ENCODE results near the gene SMIM43.

Gene SMIM43

GRCh38 chr4:121712001-121712651, 52.8 kb downstream of the SMIM43 start:
- no peaks in the 10 kb centered on the region for H3K36me3 ChIP-seq (ENCODE audit: control insufficient read depth in 1 of 2, insufficient read depth in 2 of 2, low read length in 2 of 2)
- H3K27ac ChIP-seq (ENCODE audit: low read length) = peak overlapping the region; percentile 68
- H3K9me3 ChIP-seq (ENCODE audit: control insufficient read depth in 1 of 2, low read length in 2 of 2) = no peaks in the 10 kb centered on the region
- no peaks in the 10 kb centered on the region for H3K4me1 ChIP-seq (ENCODE audit: control insufficient read depth in 1 of 2, insufficient read depth in 2 of 2, low read length in 2 of 2)
- H3K4me3 ChIP-seq (ENCODE audit: low read depth in 1 of 2, low read length in 2 of 2) = peak overlapping the region; percentile 27 to 31
- no peaks in the 10 kb centered on the region for H3K27me3 ChIP-seq (ENCODE audit: low read depth, low read length)

DNA sequence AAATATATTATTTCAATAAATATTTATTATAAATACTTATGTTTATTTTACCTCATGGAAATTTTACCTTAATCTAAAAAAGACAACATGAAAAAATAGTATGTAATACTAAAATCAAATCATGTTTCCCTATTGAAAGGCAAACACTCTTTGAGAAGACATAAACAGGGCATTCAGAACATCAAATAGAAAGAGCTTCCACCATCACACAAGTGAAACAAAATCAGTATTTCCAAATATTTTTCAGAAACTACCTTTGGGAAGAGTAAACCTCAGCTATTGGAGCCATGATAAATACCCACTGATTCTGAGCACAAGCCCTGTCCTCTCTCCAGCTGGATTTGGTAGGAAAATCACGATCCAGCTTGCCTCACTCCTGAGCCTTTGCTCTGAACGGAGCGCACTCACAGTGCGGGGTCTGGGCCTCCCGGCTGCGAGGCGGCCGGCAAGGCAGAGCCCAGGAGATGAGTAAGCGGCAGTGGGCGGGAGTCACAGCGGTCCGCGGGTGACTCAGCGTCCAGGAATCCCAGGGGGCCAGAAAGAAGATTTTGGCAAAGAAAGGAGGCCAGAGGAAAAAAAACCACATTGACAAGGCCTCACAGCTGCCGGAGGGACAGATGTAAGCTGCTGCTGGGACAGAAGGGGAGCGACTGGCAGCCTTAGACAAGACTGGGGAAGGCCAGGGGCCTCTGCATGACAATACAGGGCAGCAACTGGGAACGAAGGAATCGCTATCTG, 53.5 kb downstream of the SMIM43 start:
- Histone ChIP-seq H3K27me3 (ENCODE audit: low read depth, low read length) (no peaks in the 10 kb centered on the region), H3K4me1 (ENCODE audit: control insufficient read depth in 1 of 2, insufficient read depth in 2 of 2, low read length in 2 of 2) (no peaks in the 10 kb centered on the region), H3K4me3 (ENCODE audit: low read depth in 1 of 2, low read length in 2 of 2) (peak overlapping the region; percentile 27 to 51), H3K27ac (ENCODE audit: low read length) (peak overlapping the region; percentile 68), H3K9me3 (ENCODE audit: control insufficient read depth in 1 of 2, low read length in 2 of 2) (no peaks in the 10 kb centered on the region), H3K36me3 (ENCODE audit: control insufficient read depth in 1 of 2, insufficient read depth in 2 of 2, low read length in 2 of 2) (no peaks in the 10 kb centered on the region)

- Histone ChIP-seq H3K4me3 (ENCODE audit: low read depth in 1 of 2, low read length in 2 of 2) (no peak overlapping the region), H3K27ac (ENCODE audit: low read length) (no peak overlapping the region), H3K27me3 (ENCODE audit: low read depth, low read length) (no peaks in the 10 kb centered on the region), H3K36me3 (ENCODE audit: control insufficient read depth in 1 of 2, insufficient read depth in 2 of 2, low read length in 2 of 2) (no peaks in the 10 kb centered on the region), H3K9me3 (ENCODE audit: control insufficient read depth in 1 of 2, low read length in 2 of 2) (no peaks in the 10 kb centered on the region), H3K4me1 (ENCODE audit: control insufficient read depth in 1 of 2, insufficient read depth in 2 of 2, low read length in 2 of 2) (no peaks in the 10 kb centered on the region)
Observed at GRCh38 chr4:121709766-121710405, 55.1 kb downstream of the SMIM43 start.

Measured in muscle layer of duodenum (tissue), 2 donors.